HL-60 (cell line): ENCODE results near the gene TENM3.

Experiments used
- GABPA ChIP-seq: IDR thresholded peaks from 2 replicates; pipeline ENCODE4 v1.6.1; 2012; ENCODE audit warnings: low read depth
- POLR2AphosphoS5 ChIP-seq: IDR thresholded peaks from 2 replicates; pipeline ENCODE4 v1.6.1; 2012; ENCODE audit warnings: low read depth
- SPI1 ChIP-seq: IDR thresholded peaks from 2 replicates; pipeline ENCODE4 v1.6.1; 2012; ENCODE audit warnings: low read depth, mild to moderate bottlenecking, borderline replicate concordance
- TF ChIP-seq, protein P1 (sequence below): IDR thresholded peaks from one replicate; pipeline ENCODE4 v1.5.1; 2011; ENCODE audit warnings: low read length, control low read depth, inconsistent platforms; ENCODE audit not compliant: insufficient read depth
- TF ChIP-seq, protein P2 (sequence below): IDR thresholded peaks from 2 replicates; pipeline ENCODE4 v1.6.1; 2012; ENCODE audit warnings: low read depth; ENCODE audit not compliant: insufficient replicate concordance

DNA sequence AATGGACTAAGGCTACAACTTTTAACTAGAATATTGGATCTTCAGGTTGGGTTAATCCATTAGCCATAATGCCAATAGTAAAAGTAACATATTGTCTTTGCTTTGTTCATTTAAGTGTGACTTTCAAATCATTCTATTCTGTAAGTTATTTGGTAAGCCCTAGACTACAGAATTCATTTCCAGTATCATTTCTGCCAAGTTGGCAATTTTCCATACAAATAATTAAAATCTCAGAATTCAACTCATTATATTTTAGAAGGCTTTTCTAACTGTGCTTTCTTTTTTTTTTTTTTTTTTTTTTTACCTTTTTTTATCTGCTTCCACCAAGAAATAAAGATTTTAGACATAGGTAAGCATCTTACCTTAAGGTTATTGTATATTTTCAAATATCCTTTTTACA lies 500.6 kb downstream of the TENM3 start:
- TF ChIP-seq, protein P1, sequence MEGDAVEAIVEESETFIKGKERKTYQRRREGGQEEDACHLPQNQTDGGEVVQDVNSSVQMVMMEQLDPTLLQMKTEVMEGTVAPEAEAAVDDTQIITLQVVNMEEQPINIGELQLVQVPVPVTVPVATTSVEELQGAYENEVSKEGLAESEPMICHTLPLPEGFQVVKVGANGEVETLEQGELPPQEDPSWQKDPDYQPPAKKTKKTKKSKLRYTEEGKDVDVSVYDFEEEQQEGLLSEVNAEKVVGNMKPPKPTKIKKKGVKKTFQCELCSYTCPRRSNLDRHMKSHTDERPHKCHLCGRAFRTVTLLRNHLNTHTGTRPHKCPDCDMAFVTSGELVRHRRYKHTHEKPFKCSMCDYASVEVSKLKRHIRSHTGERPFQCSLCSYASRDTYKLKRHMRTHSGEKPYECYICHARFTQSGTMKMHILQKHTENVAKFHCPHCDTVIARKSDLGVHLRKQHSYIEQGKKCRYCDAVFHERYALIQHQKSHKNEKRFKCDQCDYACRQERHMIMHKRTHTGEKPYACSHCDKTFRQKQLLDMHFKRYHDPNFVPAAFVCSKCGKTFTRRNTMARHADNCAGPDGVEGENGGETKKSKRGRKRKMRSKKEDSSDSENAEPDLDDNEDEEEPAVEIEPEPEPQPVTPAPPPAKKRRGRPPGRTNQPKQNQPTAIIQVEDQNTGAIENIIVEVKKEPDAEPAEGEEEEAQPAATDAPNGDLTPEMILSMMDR = no peak
- TF ChIP-seq POLR2AphosphoS5 (no peak), SPI1 (no peak), GABPA (no peak)
- TF ChIP-seq, protein P2, sequence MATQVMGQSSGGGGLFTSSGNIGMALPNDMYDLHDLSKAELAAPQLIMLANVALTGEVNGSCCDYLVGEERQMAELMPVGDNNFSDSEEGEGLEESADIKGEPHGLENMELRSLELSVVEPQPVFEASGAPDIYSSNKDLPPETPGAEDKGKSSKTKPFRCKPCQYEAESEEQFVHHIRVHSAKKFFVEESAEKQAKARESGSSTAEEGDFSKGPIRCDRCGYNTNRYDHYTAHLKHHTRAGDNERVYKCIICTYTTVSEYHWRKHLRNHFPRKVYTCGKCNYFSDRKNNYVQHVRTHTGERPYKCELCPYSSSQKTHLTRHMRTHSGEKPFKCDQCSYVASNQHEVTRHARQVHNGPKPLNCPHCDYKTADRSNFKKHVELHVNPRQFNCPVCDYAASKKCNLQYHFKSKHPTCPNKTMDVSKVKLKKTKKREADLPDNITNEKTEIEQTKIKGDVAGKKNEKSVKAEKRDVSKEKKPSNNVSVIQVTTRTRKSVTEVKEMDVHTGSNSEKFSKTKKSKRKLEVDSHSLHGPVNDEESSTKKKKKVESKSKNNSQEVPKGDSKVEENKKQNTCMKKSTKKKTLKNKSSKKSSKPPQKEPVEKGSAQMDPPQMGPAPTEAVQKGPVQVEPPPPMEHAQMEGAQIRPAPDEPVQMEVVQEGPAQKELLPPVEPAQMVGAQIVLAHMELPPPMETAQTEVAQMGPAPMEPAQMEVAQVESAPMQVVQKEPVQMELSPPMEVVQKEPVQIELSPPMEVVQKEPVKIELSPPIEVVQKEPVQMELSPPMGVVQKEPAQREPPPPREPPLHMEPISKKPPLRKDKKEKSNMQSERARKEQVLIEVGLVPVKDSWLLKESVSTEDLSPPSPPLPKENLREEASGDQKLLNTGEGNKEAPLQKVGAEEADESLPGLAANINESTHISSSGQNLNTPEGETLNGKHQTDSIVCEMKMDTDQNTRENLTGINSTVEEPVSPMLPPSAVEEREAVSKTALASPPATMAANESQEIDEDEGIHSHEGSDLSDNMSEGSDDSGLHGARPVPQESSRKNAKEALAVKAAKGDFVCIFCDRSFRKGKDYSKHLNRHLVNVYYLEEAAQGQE = no peak
